GM12878 (cell line): Measurements from ENCODE around the gene NFKBIB. TPM values are rescaled to one million over a fixed set of nuclear protein-coding genes. Genes with fewer than 3 reads are reported as not detected.

ENCODE experiments used
- ATAC-seq: fragments of 200-7000 bp; cut with Tn5 transposase; 3 replicates; pipeline ENCODE4 v1.9.1; 2020; ENCODE audit warnings: mild to moderate bottlenecking, moderate library complexity
- BruUV-seq: library from RNA; stranded (reverse); fragments of 400-500 nt; replicated peaks from 2 replicates; lab custom pipeline; 2021; lab: Mats Ljungman, UMichigan
- CTCF ChIA-PET: fragments of 300-600 bp; sonication (Branson Sonifier 250); formaldehyde crosslinking; extraction: SDS; loops from one replicate; lab custom pipeline; 2021; ENCODE audit warnings: inconsistent platforms; lab: Yijun Ruan, JAX
- POLR2A ChIA-PET: fragments of 350-600 bp; formaldehyde crosslinking; extraction: SDS; loops from one replicate; lab custom pipeline; 2021; ENCODE audit warnings: inconsistent platforms; lab: Charles Lee
- RAD21 ChIA-PET: fragments of 300-600 bp; sonication (Branson Sonifier 250); formaldehyde crosslinking; loops from one replicate; lab custom pipeline; 2023; ENCODE audit warnings: antibody characterized with exemption; ENCODE audit not compliant: unreplicated experiment; lab: Charles Lee
- SMC1A ChIA-PET: fragments of 300-600 bp; sonication (Branson Sonifier 250); formaldehyde crosslinking; loops from one replicate; lab custom pipeline; 2023; ENCODE audit not compliant: unreplicated experiment, uncharacterized antibody; lab: Charles Lee
- DNase-seq: peaks from one replicate; pipeline ENCODE4 v3.0.0-alpha.2; 2011; ENCODE audit warnings: low read depth, low spot score
- FAIRE-seq: peaks from 3 replicates; lab custom pipeline; 2011; peaks lifted over from hg19 to GRCh38; lab: Jason Lieb, UNC
- H2AFZ ChIP-seq: 2 replicates; pipeline ENCODE4 v1.6.0; 2011; ENCODE audit warnings: low read depth, low read length, control low read depth; ENCODE audit not compliant: control insufficient read depth
- H3K27ac ChIP-seq: 2 replicates; pipeline ENCODE4 v1.5.1; 2011; ENCODE audit warnings: control low read depth; ENCODE audit not compliant: control insufficient read depth, insufficient read depth
- H3K27me3 ChIP-seq, 2 experiments: replicated peaks in 1 of 2; 2 replicates each; pipeline versions ENCODE4 v1.6.0 to v1.6.1; 2011; ENCODE audit warnings: low read length in 1 of 2; ENCODE audit not compliant: control insufficient read depth in 2 of 2, insufficient read depth in 2 of 2
- H3K36me3 ChIP-seq, 2 experiments: 2 replicates each; pipeline ENCODE4 v1.5.1; 2011; ENCODE audit warnings: low read length in 1 of 2; ENCODE audit not compliant: control insufficient read depth in 2 of 2, insufficient read depth in 2 of 2
- H3K4me1 ChIP-seq: 2 replicates; pipeline ENCODE4 v1.6.1; 2011; ENCODE audit warnings: mild to moderate bottlenecking, low read length, moderate library complexity, mixed read lengths; ENCODE audit not compliant: control insufficient read depth, insufficient read depth
- H3K4me2 ChIP-seq: 2 replicates; pipeline ENCODE4 v1.6.0; 2011; ENCODE audit warnings: control low read depth; ENCODE audit not compliant: control insufficient read depth, insufficient read depth
- H3K4me3 ChIP-seq: fragments of 200-600 bp; sonication (generic); 2 replicates; pipeline ENCODE4 v1.5.1; 2016
- H3K79me2 ChIP-seq: 2 replicates; pipeline ENCODE4 v1.6.0; 2011; ENCODE audit warnings: low read length; ENCODE audit not compliant: control insufficient read depth, insufficient read depth
- H3K9ac ChIP-seq: 2 replicates; pipeline ENCODE4 v1.8.0; 2011; ENCODE audit warnings: low read length, control low read depth, mixed read lengths; ENCODE audit not compliant: control insufficient read depth, insufficient read depth
- H3K9me3 ChIP-seq: replicated peaks from 3 replicates; pipeline ENCODE4 v1.5.1; 2011; ENCODE audit warnings: mild to moderate bottlenecking, low read length; ENCODE audit not compliant: control insufficient read depth, insufficient read depth
- H4K20me1 ChIP-seq: 2 replicates; pipeline ENCODE4 v1.6.0; 2011; ENCODE audit not compliant: control insufficient read depth, insufficient read depth
- CHD2 ChIP-seq: IDR thresholded peaks from 2 replicates; pipeline ENCODE4 v1.6.1; 2011; ENCODE audit warnings: low read depth, low read length, improper control_type of control experiment, borderline replicate concordance
- EGR1 ChIP-seq, 2 experiments: IDR thresholded peaks; 1 replicate in 1 of 2; 2 replicates in 1 of 2; pipeline ENCODE4 v1.6.1; 2011 to 2012; ENCODE audit warnings: low read depth in 2 of 2, low read length in 2 of 2, borderline replicate concordance in 1 of 2, mild to moderate bottlenecking in 1 of 2, moderate library complexity in 1 of 2
- PML ChIP-seq: IDR thresholded peaks from 2 replicates; pipeline ENCODE4 v1.6.1; 2012; ENCODE audit warnings: low read length, inconsistent platforms
- RELA ChIP-seq: fragments of 450-650 bp; IDR thresholded peaks from 2 replicates; pipeline ENCODE4 v1.8.0; 2014; ENCODE audit warnings: borderline replicate concordance; ENCODE audit not compliant: partially characterized antibody
- REST ChIP-seq: IDR thresholded peaks from 2 replicates; pipeline ENCODE4 v1.6.1; 2012; ENCODE audit warnings: mild to moderate bottlenecking, low read depth, low read length
- SMAD5 ChIP-seq: IDR thresholded peaks from 2 replicates; pipeline ENCODE4 v1.6.1; 2016; ENCODE audit warnings: antibody characterized with exemption, low read depth
- SPI1 ChIP-seq: IDR thresholded peaks from 2 replicates; pipeline ENCODE4 v1.6.1; 2011; ENCODE audit warnings: low read depth, mild to moderate bottlenecking, low read length, moderate library complexity, borderline replicate concordance; ENCODE audit not compliant: insufficient read depth
- TBL1XR1 ChIP-seq: IDR thresholded peaks from 2 replicates; pipeline ENCODE4 v1.6.1; 2012; ENCODE audit warnings: low read depth, low read length, improper control_type of control experiment
- ZNF384 ChIP-seq: IDR thresholded peaks from 2 replicates; pipeline ENCODE4 v1.6.1; 2012; ENCODE audit warnings: low read depth, mild to moderate bottlenecking, low read length, improper control_type of control experiment, borderline replicate concordance
- ZZZ3 ChIP-seq: IDR thresholded peaks from 2 replicates; pipeline ENCODE4 v1.6.1; 2011; ENCODE audit warnings: low read depth; ENCODE audit not compliant: control insufficient read depth, insufficient read length
- WGBS: methylation state at CpG from one replicate; pipeline ENCODE4 v1.1.6; 2016; ENCODE audit warnings: low lambda C conversion rate; ENCODE audit not compliant: insufficient replicate concordance, insufficient coverage; ENCODE audit errors: missing lambda C conversion rate; 5-methylcytosine and 5-hydroxymethylcytosine counted together
- in situ Hi-C: fragments of 300-500 bp; cut with MboI; formaldehyde crosslinking; loops from 9 replicates; pipeline ENCODE4 v1.14.3; 2018; ENCODE audit warnings: mixed read lengths
- intact Hi-C: fragments of 100-400 bp; cut with micrococcal nuclease; formaldehyde crosslinking; loops from one replicate; pipeline ENCODE4 v1.14.2; 2022; ENCODE audit not compliant: unreplicated experiment
- polyA plus RNA-seq, 11 experiments: library from polyadenylated mRNA; depleted of rRNA in 4 of 11; unstranded in 6 of 11; stranded (reverse) in 5 of 11; fragments of >200 nt; fragmentation: Nextera tagmentation in 4 of 11; fragmentation: Illumina TruSeq in 1 of 11; extraction: Ambion mirVana in 4 of 11; extraction: Trizol in 1 of 11; gene quantifications; 1 replicate in 1 of 11; 2 replicates in 10 of 11; pipeline versions ENCODE4 v1.2.1 to v1.2.3, GENCODE V29; 2011 to 2016; ENCODE audit warnings: inconsistent platforms in 2 of 11, missing spikeins in 2 of 11, low read depth in 1 of 11
- total RNA-seq, 4 experiments: library from RNA; depleted of rRNA in 3 of 4; stranded (reverse); fragments of >200 nt in 3 of 4; fragmentation: Illumina TruSeq in 1 of 4; extraction: Trizol in 1 of 4; gene quantifications; 2 replicates each; pipeline versions ENCODE4 v1.2.1 to v1.2.3, GENCODE V29; 2013 to 2021
- TF ChIP-seq, protein P1 (sequence below): fragments of 450-650 bp; formaldehyde crosslinking; IDR thresholded peaks from 2 replicates; pipeline ENCODE4 v1.4.0; 2022; ENCODE audit warnings: mild to moderate bottlenecking, moderate library complexity

Gene NFKBIB
- total and polyA plus RNA-seq, 10 of the 15 experiments (the other 5 are each of a cell fraction or from before 2014, with no cell fraction given), result 1.2 to 60.9 (median 31.0) TPM

- TF ChIP-seq CHD2, result no peak
Measured at GRCh38 chr19:38929929-38930775, 30.4 kb downstream of the NFKBIB start, which contains the start of gene SARS2 (continued).

GRCh38 chr19:38930776-38931520, 31.2 kb downstream of the NFKBIB start, which contains the start of gene MRPS12:
TSS of gene MRPS12 (plus strand) at chr19:38930944. CDS start at chr19:38931295, 351 bp downstream.
- H3K4me2 ChIP-seq, result peak within 1 kb of the TSS; percentile 81
- H3K36me3 ChIP-seq, result peaks cover 0 to 7% of the 10 kb centered on the region in 2 experiments; a peak in 3 of 4 replicates
- in situ Hi-C loops (loop anchor here (5.0 kb wide), 1 partner anchor 199 kb away; no protein-coding TSS in a partner anchor), intact Hi-C loops (loop anchor here (1.0 to 5.0 kb wide), 5 partner anchors 64 to 529 kb away; partner anchors contain the start of gene FAM98C)
- ChIA-PET CTCF (interaction anchor here (0.6 to 4.2 kb wide), 65 partner anchors 8 to 1222 kb away, joined by 3 to 50 read pairs (median 5); partner anchors contain the start of genes ACTN4, CCER2, ECH1 and EIF3K), RAD21 (interaction anchor here (0.6 to 3.3 kb wide), 22 partner anchors 30 to 557 kb away, joined by 3 to 45 read pairs (median 5); partner anchors contain the start of genes ACTN4, ECH1, EIF3K and FAM98C), SMC1A (interaction anchor here (0.6 to 2.8 kb wide), 21 partner anchors 10 to 528 kb away, joined by 3 to 18 read pairs (median 4); partner anchors contain the start of genes ACTN4, FAM98C, MAP4K1 and NFKBIB), POLR2A (interaction anchor here (0.6 to 2.5 kb wide), 10 partner anchors 31 to 474 kb away, joined by 3 to 9 read pairs (median 5); partner anchors contain the start of genes ECH1, MAP4K1, NFKBIB and SIRT2)
- TSS peak; percentile 86 for BruUV-seq
- peak within 1 kb of the TSS; percentile 97 for H3K27ac ChIP-seq
- peak within 1 kb of the TSS; percentile 99 for H2AFZ ChIP-seq
- peaks cover 4% of the 10 kb centered on the region; the same call in 1 of the 3 replicates for H3K9me3 ChIP-seq
- peaks cover 6% of the 10 kb centered on the region for H3K4me1 ChIP-seq
- H3K79me2 ChIP-seq, result peaks cover 31% of the 10 kb centered on the region
- H4K20me1 ChIP-seq, result no peaks in the 10 kb centered on the region
- H3K4me3 ChIP-seq, result peak within 1 kb of the TSS; percentile 98
- peak; percentile 99 for DNase-seq
- peak; percentile 97 for ATAC-seq
- FAIRE-seq, result peak; percentile 99
- peak within 1 kb of the TSS; percentile 91 for H3K9ac ChIP-seq
- no peaks in the 10 kb centered on the region for H3K27me3 ChIP-seq
- under 1% methylated on average over 40 of the region's 40 CpGs for WGBS
- no peak for TF ChIP-seq SPI1
- no peak for TF ChIP-seq ZZZ3
- no peak for TF ChIP-seq EGR1 (IDR thresholded peaks at IDR 0.05; ENCODE audit: borderline replicate concordance in 1 of 2, low read depth in 2 of 2, low read length in 2 of 2)
- TF ChIP-seq TBL1XR1, result peak; percentile 19; the same call in 1 of the 2 replicates
- TF ChIP-seq REST, result no peak
- no peak for TF ChIP-seq ZNF384
- TF ChIP-seq PML, result peak; percentile 74; the same call in 1 of the 2 replicates
- TF ChIP-seq, protein P1, sequence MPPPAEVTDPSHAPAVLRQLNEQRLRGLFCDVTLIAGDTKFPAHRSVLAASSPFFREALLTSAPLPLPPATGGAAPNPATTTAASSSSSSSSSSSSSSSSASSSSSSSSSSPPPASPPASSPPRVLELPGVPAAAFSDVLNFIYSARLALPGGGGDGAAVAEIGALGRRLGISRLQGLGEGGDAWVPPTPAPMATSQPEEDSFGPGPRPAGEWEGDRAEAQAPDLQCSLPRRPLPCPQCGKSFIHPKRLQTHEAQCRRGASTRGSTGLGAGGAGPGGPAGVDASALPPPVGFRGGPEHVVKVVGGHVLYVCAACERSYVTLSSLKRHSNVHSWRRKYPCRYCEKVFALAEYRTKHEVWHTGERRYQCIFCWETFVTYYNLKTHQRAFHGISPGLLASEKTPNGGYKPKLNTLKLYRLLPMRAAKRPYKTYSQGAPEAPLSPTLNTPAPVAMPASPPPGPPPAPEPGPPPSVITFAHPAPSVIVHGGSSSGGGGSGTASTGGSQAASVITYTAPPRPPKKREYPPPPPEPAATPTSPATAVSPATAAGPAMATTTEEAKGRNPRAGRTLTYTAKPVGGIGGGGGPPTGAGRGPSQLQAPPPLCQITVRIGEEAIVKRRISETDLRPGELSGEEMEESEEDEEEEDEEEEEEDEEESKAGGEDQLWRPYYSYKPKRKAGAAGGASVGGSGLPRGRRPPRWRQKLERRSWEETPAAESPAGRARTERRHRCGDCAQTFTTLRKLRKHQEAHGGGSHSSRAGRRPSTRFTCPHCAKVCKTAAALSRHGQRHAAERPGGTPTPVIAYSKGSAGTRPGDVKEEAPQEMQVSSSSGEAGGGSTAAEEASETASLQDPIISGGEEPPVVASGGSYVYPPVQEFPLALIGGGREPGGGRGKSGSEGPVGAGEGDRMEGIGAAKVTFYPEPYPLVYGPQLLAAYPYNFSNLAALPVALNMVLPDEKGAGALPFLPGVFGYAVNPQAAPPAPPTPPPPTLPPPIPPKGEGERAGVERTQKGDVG (CRISPR knock-in tag), result no peak
- peak; percentile 72; the same call in 1 of the 2 replicates for TF ChIP-seq SMAD5
- TF ChIP-seq RELA, result no peak
